A673 (cell line): ENCODE data around the gene NCAPG2. TPM values are rescaled to one million over a fixed set of nuclear protein-coding genes. Genes with fewer than 3 reads are reported as not detected.

Experiments
- BruUV-seq: library from RNA; stranded (reverse); fragments of 400-500 nt; replicated peaks from 2 replicates; lab custom pipeline; 2021; lab: Mats Ljungman, UMichigan
- CTCF ChIA-PET: fragments of 300-600 bp; sonication (Branson Sonifier 250); formaldehyde crosslinking; loops from one replicate; lab custom pipeline; 2022; ENCODE audit warnings: antibody characterized with exemption; lab: Charles Lee
- POLR2A ChIA-PET: fragments of 300-600 bp; sonication (Branson Sonifier 250); formaldehyde crosslinking; loops from one replicate; lab custom pipeline; 2022; ENCODE audit warnings: antibody characterized with exemption; ENCODE audit not compliant: low non-redundant PET; lab: Charles Lee
- DNase-seq: peaks from one replicate; pipeline ENCODE4 v3.0.0-alpha.2; 2015; ENCODE audit warnings: low spot score
- H3K27ac ChIP-seq: fragments of 200-600 bp; sonication (generic); 2 replicates; pipeline ENCODE4 v1.5.1; 2016; ENCODE audit warnings: mixed run types, low read depth, mild to moderate bottlenecking, mixed read lengths, antibody characterized with exemption, low read length; ENCODE audit not compliant: poor library complexity, severe bottlenecking
- H3K27me3 ChIP-seq: fragments of 200-600 bp; sonication (generic); replicated peaks from 2 replicates; pipeline ENCODE4 v1.6.1; 2017; ENCODE audit warnings: mixed run types, low read depth, mild to moderate bottlenecking, mixed read lengths, antibody characterized with exemption, low read length; ENCODE audit not compliant: insufficient read depth, poor library complexity
- H3K36me3 ChIP-seq: fragments of 200-600 bp; sonication (generic); 2 replicates; pipeline ENCODE4 v1.6.1; 2016; ENCODE audit warnings: mixed run types, mild to moderate bottlenecking, mixed read lengths, antibody characterized with exemption, low read length; ENCODE audit not compliant: insufficient read depth, poor library complexity, severe bottlenecking
- H3K4me1 ChIP-seq: fragments of 200-600 bp; sonication (generic); 2 replicates; pipeline ENCODE4 v1.6.1; 2017; ENCODE audit warnings: mixed run types, mild to moderate bottlenecking, mixed read lengths, antibody characterized with exemption, low read length; ENCODE audit not compliant: insufficient read depth, poor library complexity, severe bottlenecking
- H3K4me3 ChIP-seq: fragments of 200-600 bp; sonication (generic); 2 replicates; pipeline ENCODE4 v1.5.1; 2016; ENCODE audit warnings: low read depth, mixed run types, mild to moderate bottlenecking, mixed read lengths, low read length; ENCODE audit not compliant: poor library complexity, severe bottlenecking
- H3K9me3 ChIP-seq: fragments of 200-600 bp; sonication (generic); 2 replicates; pipeline ENCODE4 v1.6.1; 2016; ENCODE audit warnings: mixed run types, low read depth, mild to moderate bottlenecking, mixed read lengths, antibody characterized with exemption, low read length; ENCODE audit not compliant: poor library complexity, severe bottlenecking
- CTCF ChIP-seq: fragments of 300-800, 200-600 bp; sonication (generic); conservative IDR thresholded peaks from 2 replicates; pipeline ENCODE4 v1.5.1; 2017; ENCODE audit warnings: low read depth, mild to moderate bottlenecking, antibody characterized with exemption, low read length, moderate library complexity, mixed read lengths
- EZH2 ChIP-seq: fragments of 200-600 bp; sonication (generic); IDR thresholded peaks from 2 replicates; pipeline ENCODE4 v1.6.1; 2017; ENCODE audit warnings: borderline replicate concordance, low read depth, mild to moderate bottlenecking, mixed read lengths, antibody characterized with exemption, low read length; ENCODE audit not compliant: poor library complexity, severe bottlenecking
- intact Hi-C: fragments of 100-400 bp; cut with micrococcal nuclease; formaldehyde crosslinking; loops from one replicate; pipeline ENCODE4 v1.10.0; 2022; ENCODE audit not compliant: unreplicated experiment
- total RNA-seq: library from RNA; stranded (reverse); gene quantifications from 2 replicates; pipeline ENCODE4 v1.2.3, GENCODE V29; 2021

NCAPG2 gene
- total RNA-seq, 1 experiment from 2014 or later = 127 TPM

DNA sequence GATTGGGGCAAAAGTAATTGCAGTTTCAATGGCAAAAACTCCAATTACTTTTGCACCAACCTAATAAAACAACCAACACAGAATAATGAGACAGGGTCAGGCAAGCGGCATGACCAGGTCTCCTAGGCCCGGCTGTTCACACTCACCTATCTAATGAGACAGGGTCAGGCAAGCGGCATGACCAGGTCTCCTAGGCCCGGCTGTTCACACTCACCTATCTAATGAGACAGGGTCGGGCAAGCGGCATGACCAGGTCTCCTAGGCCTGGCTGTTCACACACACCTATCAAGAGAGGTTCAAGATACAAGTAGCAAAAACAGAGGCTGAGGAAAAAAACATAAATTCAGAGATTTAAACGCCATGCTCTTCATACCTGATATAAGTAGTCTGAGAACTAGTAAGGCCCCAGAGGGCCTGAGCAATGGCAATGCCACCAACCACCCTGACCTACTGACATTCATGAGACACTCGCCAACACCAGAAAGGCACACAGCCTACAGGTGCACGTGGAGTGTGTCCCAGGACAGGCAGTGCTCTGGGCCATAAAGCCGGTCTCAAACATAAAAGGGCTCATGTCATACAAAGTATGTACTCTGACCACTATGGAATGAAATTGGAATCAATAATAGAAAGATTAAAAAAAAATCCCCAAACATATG lies 40.6 kb upstream of the NCAPG2 start:
- H3K36me3 ChIP-seq = peaks cover 7% of the 10 kb centered on the region
- ChIA-PET CTCF (no interaction called here), POLR2A (no interaction called here)
- intact Hi-C loops = no loop called here
- H3K27ac ChIP-seq = no peak overlapping the region
- H3K4me1 ChIP-seq = no peaks in the 10 kb centered on the region
- H3K9me3 ChIP-seq = no peaks in the 10 kb centered on the region
- no peak overlapping the region for H3K4me3 ChIP-seq
- no peaks in the 10 kb centered on the region for H3K27me3 ChIP-seq
- no peak for TF ChIP-seq EZH2
- no peak for TF ChIP-seq CTCF
- DNase-seq = no peak
- no TSS peak for BruUV-seq

DNA sequence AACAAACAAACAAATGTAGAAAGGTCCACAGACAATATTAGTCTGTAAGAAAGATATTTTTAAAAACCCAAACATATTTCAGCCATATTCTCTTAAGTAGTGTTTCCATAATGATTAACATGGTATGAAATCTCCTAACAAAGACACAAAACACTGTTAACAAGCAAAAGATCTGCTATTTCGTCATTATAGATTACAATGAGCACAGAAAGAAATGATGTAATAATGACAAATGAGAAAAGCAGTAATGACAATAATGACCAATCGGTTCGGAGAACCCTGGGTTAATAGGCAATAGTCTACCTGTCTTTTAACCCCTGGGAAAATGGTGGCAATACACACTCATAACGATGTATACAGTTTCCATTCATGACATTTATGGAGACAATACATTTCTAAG lies 39.5 kb upstream of the NCAPG2 start:
- H3K36me3 ChIP-seq = peaks cover 10% of the 10 kb centered on the region
- H3K27ac ChIP-seq = no peak overlapping the region
- TF ChIP-seq EZH2 = no peak
- no peak for TF ChIP-seq CTCF
- no peaks in the 10 kb centered on the region for H3K27me3 ChIP-seq
- intact Hi-C loops = no loop called here
- DNase-seq = no peak
- no peaks in the 10 kb centered on the region for H3K9me3 ChIP-seq
- no peaks in the 10 kb centered on the region for H3K4me1 ChIP-seq
- no TSS peak for BruUV-seq
- ChIA-PET POLR2A (no interaction called here), CTCF (no interaction called here)
- H3K4me3 ChIP-seq = no peak overlapping the region

GRCh38 chr7:158743219-158743618 lies 38.6 kb upstream of the NCAPG2 start:
- POLR2A ChIA-PET = no interaction called here
- Histone ChIP-seq H3K9me3 (no peaks in the 10 kb centered on the region), H3K27ac (no peak overlapping the region), H3K4me1 (no peaks in the 10 kb centered on the region), H3K36me3 (peaks cover 10% of the 10 kb centered on the region), H3K27me3 (no peaks in the 10 kb centered on the region), H3K4me3 (no peak overlapping the region)
- DNase-seq = no peak
- no peak for TF ChIP-seq EZH2
- TF ChIP-seq CTCF = no peak
- BruUV-seq = no TSS peak
- CTCF ChIA-PET = no interaction called here
- intact Hi-C loops = no loop called here
